GM18499 (cell line): Measurements from ENCODE around the gene WWOX.

Experiments
- ATAC-seq: cut with Tn5 transposase; IDR thresholded peaks from one replicate; pipeline ENCODE4 v1.9.1; 2021; ENCODE audit warnings: moderate number of reproducible peaks; ENCODE audit not compliant: insufficient read depth, unreplicated experiment

WWOX gene

GRCh38 chr16:79139799-79140198 is 1040.3 kb downstream of the WWOX start:
- no peak for ATAC-seq

GRCh38 chr16:79143026-79143425 is 1043.6 kb downstream of the WWOX start:
- ATAC-seq = no peak

- no peak for ATAC-seq
Measured at GRCh38 chr16:79150151-79150550, 1050.7 kb downstream of the WWOX start.

DNA sequence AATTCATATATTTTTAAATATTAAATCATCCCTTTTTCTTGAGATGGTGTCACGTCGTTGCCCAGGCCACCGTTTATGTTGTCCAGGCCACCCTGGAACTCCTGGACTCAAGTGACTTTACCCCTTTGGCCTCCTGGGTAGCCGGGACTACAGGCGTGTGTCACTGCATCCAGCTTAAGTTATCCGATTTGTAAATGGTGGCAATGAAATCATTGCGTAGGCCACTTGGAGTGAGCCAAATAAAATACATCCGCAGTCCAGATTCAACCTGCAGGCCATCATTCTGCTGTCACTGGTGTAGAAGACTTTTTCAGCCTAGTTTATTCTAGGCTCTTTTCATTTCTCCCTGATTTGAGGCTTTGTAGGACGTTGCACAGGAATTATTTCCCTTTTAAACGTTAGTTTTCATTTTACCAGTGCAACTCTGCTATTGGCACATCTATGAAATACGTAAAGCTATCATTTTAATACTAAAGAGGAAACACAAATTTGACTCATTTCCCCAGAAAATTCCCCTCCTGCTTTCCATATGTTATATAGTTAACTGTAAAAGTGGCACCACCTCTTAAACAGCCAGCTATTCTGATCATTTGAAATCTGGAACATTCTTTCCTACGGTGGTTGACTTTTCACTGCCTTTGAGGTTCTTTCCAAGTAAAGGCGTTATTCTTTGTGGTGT is 1051.3 kb downstream of the WWOX start:
- ATAC-seq = no peak

- ATAC-seq = no peak
Measured at GRCh38 chr16:79154086-79154485, 1054.6 kb downstream of the WWOX start.

DNA sequence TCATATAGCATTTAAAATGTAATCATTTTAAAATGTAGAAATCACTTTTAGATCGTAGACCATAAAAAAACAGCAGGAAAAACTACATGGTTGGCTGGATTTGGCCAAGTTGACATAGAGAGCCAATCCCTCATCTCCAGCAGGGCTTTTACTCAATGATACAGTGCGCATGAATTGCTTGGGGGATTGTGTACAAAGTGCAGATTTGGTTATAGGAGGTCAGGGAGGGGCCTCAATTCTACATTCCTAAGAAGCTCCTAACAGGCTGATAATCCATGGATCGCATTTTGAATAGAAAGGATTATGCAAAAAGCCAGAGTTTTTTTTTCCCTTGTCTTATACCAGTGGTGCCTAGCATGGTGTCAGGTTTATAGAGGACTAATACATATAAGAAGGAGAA is 1056.0 kb downstream of the WWOX start:
- ATAC-seq = no peak

DNA sequence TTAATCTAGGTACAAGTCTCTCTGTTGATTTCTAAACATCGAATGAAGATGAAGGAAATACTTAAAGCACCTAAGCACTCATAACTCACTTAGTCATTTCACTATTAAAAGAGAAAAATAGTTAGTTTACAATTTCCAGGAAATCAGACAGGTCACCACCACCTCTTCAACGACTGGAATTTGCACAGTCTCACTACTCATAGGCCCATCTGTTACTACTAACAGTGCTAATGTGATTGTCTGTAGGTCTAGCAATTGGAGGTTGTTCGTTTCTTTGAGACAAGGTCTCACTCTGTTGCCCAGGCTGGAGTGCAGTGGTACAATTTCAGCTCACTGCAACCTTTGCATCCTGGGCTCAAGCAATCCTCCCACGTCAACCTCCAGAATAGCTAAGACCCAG is 1056.5 kb downstream of the WWOX start:
- ATAC-seq = no peak

GRCh38 chr16:79156761-79157160 is 1057.3 kb downstream of the WWOX start:
- ATAC-seq = no peak

GRCh38 chr16:79158337-79158736 is 1058.9 kb downstream of the WWOX start:
- ATAC-seq = no peak

- ATAC-seq = no peak
Measured at GRCh38 chr16:79159261-79160049, 1060.0 kb downstream of the WWOX start.

GRCh38 chr16:79162977-79163376 is 1063.5 kb downstream of the WWOX start:
- ATAC-seq = no peak

- no peak for ATAC-seq
Measured at GRCh38 chr16:79163691-79164387, 1064.4 kb downstream of the WWOX start.

GRCh38 chr16:79164388-79164995 is 1065.0 kb downstream of the WWOX start:
- ATAC-seq = no peak

DNA sequence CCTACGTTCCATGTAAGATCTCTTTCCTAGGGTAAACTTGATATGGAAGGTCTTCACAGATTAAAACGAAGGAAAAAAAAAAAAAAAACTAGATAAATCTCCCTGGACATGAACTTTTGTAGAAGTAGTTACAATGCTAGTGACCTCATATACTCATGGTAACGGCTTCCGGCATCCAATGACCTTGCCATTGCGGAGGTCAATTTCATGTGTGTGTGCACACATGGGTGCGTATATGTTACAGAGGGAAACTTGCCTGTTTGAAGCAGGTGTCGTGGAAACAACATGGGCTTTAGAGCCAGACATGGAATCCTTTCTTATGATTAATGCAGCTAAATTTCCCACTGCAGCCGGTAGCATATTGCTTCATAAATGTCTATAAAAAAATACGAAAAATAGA is 1065.6 kb downstream of the WWOX start:
- no peak for ATAC-seq

DNA sequence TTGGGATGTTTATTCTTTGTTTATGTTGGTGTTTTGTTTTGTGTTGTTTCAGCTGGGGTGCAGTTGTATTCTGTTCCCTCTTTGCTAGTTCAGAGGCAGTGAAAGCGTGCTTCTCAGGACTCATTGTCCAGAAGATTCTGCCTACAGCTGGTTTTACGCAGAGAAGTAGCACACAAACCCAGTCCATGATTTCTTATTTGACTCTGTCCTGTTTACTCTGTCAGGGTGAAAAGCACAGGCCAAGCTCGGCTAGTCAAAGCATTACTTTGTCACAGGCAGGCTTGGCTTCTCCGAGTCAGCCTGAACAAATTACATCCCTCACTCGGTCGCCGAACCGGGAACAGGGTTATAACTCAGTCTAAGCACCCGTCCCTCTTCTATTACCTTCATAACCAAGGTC is 1066.1 kb downstream of the WWOX start:
- ATAC-seq = no peak

DNA sequence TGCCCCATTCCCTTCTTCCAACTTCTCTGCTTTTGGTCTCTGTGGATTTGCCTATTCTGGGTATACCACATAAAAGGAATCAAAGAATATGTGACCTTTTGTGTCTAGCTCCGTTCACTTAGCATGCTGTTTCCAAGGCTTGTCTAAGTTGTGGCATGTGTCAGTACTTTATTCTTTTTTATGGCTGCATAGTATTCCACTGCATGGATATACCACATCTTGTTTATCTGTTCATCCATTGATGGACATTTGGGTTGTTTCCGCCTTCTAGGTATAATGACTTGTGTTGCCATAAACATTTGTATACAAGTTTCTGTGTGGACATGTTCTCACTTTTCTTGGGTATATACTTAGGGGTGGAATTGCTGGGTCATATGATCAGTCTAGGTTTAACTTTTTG is 1068.4 kb downstream of the WWOX start:
- ATAC-seq = no peak

DNA sequence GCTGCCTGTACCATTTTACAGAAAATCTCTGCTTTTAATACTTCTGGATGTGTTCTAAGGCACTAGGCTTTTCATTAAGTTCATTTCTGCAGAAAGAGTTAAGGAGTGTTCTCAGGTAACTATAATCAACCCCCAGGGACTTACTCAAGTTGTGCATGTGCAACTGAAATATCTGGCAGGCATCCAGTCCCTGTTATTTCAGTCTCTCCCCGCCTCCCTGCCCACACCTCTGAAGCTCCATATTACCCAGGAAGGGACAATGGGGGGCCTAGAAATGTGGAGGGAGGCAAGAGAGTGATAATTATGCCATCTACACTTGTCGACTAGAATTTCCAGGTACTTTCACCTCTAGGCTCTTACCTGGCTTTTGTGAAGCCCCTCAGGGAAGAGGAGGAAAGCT is 1068.9 kb downstream of the WWOX start:
- ATAC-seq = no peak

DNA sequence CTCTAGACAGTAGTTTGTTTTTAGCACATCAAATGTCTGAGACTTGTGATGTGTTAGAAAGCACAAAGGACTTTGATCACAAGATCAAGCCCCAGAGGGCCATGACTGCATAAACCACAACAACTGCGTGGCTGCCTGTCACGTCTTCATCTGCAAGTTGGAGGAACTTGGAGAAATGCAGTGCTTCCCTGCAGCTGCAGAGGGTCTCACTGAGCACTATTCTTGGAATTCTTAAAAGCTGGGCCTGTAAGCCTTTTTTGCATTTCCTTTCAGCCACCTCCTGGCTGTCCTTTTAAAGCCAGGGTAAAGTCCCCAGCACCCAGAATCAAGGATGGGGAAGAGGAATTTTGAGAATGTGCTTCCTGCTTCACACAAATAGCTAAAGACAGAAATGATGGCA is 1069.8 kb downstream of the WWOX start:
- ATAC-seq = no peak

DNA sequence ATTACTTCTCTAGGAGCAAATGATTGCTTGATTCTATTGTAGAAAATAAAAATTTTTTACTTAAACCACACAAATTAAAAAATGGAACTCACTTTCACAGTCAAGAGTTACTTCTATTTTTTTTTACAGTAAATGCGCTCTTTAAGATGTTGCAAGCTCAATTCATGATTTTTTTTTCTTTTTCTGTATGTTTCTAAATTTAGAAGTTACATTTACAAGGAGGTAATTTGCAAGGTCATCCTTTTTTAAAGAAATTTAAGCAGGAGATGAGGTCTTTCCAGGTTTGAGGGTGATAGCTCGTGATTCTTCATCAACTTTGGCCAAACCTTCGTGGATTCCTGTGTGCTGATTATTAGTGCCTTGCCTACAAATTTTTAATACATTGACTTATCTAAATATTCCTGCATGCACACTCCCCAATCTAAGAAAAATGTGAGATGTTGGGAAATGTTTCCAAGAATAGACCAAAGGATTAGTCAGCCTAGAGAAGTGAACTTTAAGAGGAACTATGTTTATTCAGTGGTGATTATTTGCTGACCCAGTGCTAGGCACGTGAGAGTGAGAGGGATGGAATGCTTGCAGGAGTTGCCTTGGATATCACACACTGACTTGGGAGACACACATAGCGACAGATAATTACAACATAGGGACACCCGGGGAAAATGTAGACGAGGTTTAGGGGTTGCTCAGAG is 1071.2 kb downstream of the WWOX start:
- no peak for ATAC-seq

- no peak for ATAC-seq
Measured at GRCh38 chr16:79171504-79171903, 1072.0 kb downstream of the WWOX start.
